ENCODE results near the gene LIPT1. TPM values are rescaled to one million over a fixed set of nuclear protein-coding genes. Genes with fewer than 3 reads are reported as not detected.

Gene LIPT1
- total and polyA plus RNA-seq, 2 of the 4 experiments (the other 2 are of a cell fraction) = 3.2 to 3.5 TPM

GRCh38 chr2:99154643-99155536 is at the start of gene LIPT1, which contains the start of gene TSGA10 (continued):
- TF ChIP-seq USF2 (IDR thresholded peaks at IDR 0.05; ENCODE audit: low read depth, low read length) (peak; percentile 46; the same call in 1 of the 2 replicates), NFE2L2 (IDR thresholded peaks at IDR 0.05; ENCODE audit: low read depth, low read length) (0 out of 2 replicates have a peak, but pooled peaks have one; percentile 1), FOS (IDR thresholded peaks at IDR 0.05; ENCODE audit: low read depth, low read length) (no peak), MXI1 (IDR thresholded peaks at IDR 0.05; ENCODE audit: borderline replicate concordance, low read depth, low read length) (0 out of 2 replicates have a peak, but pooled peaks have one; percentile 79)

GRCh38 chr2:99106913-99107312 is 47.9 kb upstream of the LIPT1 start:
- Histone ChIP-seq H3K9ac (ENCODE audit: low read depth, low read length) (no peak overlapping the region), H3K27ac (ENCODE audit: insufficient read depth, low read length) (no peak overlapping the region), H3K23ac (ENCODE audit: low read depth, low read length) (no peak overlapping the region), H3K18ac (ENCODE audit: low read depth, low read length) (no peak overlapping the region), H3K4me3 (ENCODE audit: insufficient read depth, low read depth, low read length) (no peak overlapping the region), H3K4me1 (ENCODE audit: control insufficient read depth, insufficient read depth, low read length) (no peaks in the 10 kb centered on the region), H2BK120ac (ENCODE audit: low read depth, low read length) (no peak overlapping the region), H2BK5ac (ENCODE audit: low read depth, low read length, poor library complexity, severe bottlenecking) (no peak overlapping the region), H3K27me3 (ENCODE audit: control insufficient read depth, insufficient read depth, low read length) (no peaks in the 10 kb centered on the region; the same call in 1 of the 2 replicates), H3K4ac (ENCODE audit: low read depth, low read length) (no peak overlapping the region), H4K91ac (ENCODE audit: insufficient read depth, low read depth, low read length) (no peak overlapping the region), H3K9me1 (ENCODE audit: insufficient read depth, low read length) (no peaks in the 10 kb centered on the region), H2AK9ac (replicated peaks; ENCODE audit: low read depth, low read length, poor library complexity) (no peak overlapping the region), H3K4me2 (ENCODE audit: low read depth, low read length) (no peak overlapping the region), H2AFZ (replicated peaks; ENCODE audit: low read length, poor library complexity) (no peak overlapping the region), H4K5ac (ENCODE audit: low read depth, low read length) (no peak overlapping the region), H2BK20ac (ENCODE audit: low read depth, low read length) (no peak overlapping the region), H3K14ac (replicated peaks; ENCODE audit: low read depth, low read length) (no peak overlapping the region), H3K79me1 (ENCODE audit: low read depth in 1 of 2, low read length in 2 of 2) (no peaks in the 10 kb centered on the region), H4K20me1 (ENCODE audit: insufficient read depth, low read length) (no peaks in the 10 kb centered on the region), H3K9me3 (ENCODE audit: control insufficient read depth, insufficient read depth, low read length) (no peaks in the 10 kb centered on the region), H2AK5ac (ENCODE audit: low read depth, low read length) (no peak overlapping the region), H2BK15ac (ENCODE audit: low read depth, low read length) (no peak overlapping the region), H3K36me3 (ENCODE audit: control insufficient read depth, insufficient read depth, low read length) (no peaks in the 10 kb centered on the region), H3K56ac (ENCODE audit: extremely low read depth, insufficient read depth, low read length) (no peak overlapping the region), H4K8ac (ENCODE audit: low read depth in 2 of 2, low read length in 2 of 2) (no peak overlapping the region)
- ATAC-seq (ENCODE audit: low read depth) = no peak
- in situ Hi-C loops (cut with MboI; ENCODE audit: low sequenced_read_pairs) (no loop called here), dilution Hi-C loops (cut with HindIII; ENCODE audit: low sequenced_read_pairs, unreplicated experiment) (no loop called here), intact Hi-C loops (cut with micrococcal nuclease) (no loop called here)
- POLR2A ChIA-PET (ENCODE audit: unreplicated experiment) = no interaction called here
- no peak for DNase-seq
- no TSS peak for BruUV-seq (replicated peaks)
- CTCF ChIA-PET = no interaction called here
- WGBS, 2 experiments (ENCODE audit: extremely low coverage in 2 of 2, insufficient read length in 1 of 2) = 6% methylated on average over 2 of the region's 2 CpGs; no CpG with 5 or more reads in 1 of the 2 experiments
- TF ChIP-seq SMC3 (IDR thresholded peaks at IDR 0.05; ENCODE audit: low read depth, low read length) = no peak
- TF ChIP-seq NFE2L2 (IDR thresholded peaks at IDR 0.05; ENCODE audit: low read depth, low read length) = peak; percentile 77

Data from IMR-90 (cell line).